Measurements from ENCODE around the gene CNTN4.
"Not testable (repeated sequence)": the region's sequence is repeated elsewhere in the genome, so short reads cannot be mapped to it uniquely, and the experiment has no call there.

The CNTN4 gene

DNA sequence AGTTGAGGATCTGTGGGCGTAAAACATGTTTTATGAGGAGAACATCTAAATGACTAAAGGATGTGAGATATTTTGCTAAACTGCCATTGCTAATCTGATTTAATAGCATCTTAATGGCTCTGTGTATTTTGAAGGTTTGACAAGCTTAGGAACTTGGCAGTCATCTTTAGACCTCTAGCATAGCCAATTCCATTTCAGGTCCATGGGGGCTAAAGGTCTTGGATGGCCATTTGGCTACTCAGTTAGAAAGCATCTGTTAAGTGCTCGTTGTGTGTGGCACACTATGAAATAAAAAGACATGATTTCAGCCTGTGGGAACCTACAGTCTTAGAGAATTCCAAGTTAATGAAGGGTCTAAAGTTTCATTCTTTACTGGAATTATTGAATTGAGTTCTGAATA lies 775.3 kb downstream of the CNTN4 start:
- DNase-seq, result no peak

DNA sequence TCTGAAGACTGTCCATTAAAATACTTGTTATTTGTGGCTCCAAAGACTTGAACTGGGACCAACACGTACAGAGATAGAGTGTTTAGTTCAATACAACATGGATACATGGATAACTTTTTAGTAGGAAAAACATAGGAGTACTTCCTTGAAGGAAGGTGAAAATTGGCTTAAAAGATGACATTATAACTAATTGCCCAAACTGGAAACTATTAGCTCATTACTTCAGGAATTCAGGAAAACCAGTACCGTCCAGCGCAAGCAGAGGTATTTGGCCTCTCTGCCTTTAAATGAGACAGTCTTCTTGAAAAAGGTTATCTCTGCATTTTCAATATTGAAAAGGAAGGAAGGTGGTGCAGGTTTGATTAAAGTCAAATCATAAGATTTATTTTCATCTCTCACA lies 777.0 kb downstream of the CNTN4 start:
- no peak for DNase-seq

DNA sequence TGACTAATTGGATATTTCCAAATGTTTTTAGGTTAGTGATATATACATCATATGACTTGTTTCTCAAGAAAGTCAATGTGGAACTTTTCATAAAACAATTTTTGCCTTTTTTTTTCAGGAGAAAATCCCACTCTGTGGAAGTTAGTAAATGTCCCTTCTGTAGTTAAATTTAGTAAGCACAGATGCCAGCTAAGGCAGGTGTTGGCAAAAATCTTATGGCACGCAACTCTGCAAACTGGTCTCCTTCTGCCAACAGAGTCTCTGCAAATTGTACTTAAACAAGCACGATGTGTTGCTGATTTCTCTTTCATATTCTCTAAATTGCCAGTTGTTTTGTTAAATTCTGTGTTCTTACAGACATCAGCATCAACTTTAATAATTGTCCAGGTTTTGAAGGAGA lies 777.7 kb downstream of the CNTN4 start:
- DNase-seq, result no peak

DNA sequence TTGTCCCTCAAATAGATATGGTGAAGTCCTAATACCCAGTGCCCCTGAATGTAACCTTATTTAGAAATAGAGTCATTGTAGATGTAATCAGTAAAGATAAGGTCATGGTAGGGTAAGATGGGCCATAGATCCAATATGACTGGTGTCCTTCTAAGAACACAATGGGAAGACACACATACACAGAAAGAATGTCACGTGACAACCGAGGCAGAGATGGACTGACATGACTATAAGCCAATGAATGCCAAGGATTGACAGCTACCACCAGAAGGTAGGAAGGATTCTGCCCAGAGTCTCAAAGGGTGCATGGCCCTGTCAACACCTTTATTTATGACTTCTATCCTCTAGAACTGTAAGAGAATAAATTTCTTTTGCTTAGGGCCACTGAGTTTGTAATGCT lies 780.4 kb downstream of the CNTN4 start:
- no peak for DNase-seq

DNA sequence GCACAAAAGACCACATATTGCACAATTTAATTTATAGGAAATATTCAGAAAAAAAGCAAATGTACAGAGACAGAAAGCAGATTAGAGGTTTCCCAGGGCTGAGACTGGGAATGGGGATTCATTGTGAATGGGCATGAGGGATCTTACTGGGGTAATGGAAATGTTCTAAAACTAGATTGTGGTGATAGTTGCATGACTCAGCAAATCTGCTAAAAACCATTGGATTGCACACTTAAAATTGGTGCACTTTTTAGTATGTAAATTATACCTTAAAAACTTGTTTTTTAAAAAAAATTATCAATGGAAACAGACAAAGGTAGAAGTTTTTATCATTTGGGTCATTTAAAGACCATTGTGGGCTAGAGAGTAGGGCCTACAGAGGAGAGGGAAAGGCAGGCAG lies 780.9 kb downstream of the CNTN4 start:
- no peak for DNase-seq

DNA sequence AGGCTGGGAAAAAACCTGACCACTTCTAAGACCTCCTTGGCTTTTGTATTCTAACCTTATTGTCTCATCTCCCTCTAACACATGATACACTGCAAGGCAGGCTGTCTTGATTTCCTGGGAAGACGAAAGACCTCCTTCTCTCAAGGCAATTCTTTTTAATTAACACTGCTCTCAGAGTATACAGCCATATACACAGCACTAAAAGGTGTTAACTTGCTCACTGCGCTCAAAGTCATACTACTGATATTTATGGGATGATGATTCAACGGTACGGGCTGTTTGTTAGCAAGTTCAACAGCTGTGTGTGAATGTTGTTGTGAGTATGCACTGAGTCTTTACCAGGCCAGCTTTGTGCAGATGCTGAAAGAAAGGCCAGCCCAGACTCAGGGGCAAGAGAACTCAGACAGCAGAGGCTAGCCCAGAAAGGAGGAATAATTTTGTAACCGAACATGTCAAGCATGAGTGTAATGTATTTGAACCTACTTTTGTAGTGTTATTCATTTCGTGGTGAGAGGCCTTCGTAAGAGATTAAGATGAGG lies 781.6 kb downstream of the CNTN4 start:
- no peak for DNase-seq

DNA sequence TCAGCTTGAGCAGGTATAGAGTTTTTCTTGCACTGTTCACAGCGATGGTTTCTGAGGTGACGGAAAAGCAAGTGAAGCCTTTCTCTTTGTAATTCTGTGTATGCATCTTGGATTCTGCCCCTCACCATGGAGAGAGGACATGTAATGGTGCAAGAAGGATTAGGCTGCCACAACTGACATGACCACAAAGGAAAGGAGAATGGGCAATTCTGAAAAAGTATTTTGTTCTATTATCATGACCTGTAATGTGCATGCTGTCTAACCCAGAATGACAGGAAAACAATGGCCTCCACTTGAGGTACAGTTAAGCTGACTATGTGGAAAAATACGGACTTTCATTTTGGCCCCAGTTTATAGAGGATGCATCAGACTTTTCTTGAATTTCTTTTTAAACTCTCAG lies 784.6 kb downstream of the CNTN4 start:
- DNase-seq, result no peak

DNA sequence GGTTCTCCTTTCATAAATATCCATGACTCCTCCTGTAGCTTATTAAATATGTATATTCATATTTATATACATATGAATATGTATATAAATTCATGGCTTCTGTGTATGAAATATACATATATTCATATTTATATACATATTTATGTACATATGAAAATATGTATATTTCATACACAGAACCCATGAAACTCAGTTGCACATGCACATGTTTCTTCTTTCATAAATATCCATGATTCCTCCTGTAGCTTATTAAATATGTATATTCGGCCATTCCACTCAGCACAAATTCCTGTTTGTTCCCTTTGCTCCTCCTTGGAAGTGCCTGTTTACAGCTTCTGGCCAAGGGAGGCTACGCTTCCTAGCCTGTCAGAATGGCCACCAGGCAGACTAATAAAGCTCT lies 789.9 kb downstream of the CNTN4 start:
- no peak for DNase-seq

DNA sequence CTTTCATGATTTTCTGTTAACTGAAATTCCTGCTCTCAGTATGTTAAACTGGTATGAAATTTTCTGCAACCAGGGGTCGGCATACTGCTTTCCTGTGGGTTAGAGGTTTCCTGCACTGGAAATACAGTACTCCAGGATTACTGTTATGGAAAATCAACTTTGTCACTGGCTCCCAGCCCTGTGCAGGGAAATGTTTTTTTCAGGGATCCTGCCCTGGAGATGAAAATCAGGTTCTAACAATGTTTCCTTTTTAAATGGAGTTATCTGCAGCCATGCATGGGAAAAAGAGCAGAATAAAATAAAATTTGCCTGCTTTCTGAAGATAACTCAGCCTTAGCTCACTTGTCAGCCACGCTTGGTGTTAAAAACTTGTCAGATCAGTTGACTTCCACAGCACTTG lies 791.1 kb downstream of the CNTN4 start:
- DNase-seq, result no peak

DNA sequence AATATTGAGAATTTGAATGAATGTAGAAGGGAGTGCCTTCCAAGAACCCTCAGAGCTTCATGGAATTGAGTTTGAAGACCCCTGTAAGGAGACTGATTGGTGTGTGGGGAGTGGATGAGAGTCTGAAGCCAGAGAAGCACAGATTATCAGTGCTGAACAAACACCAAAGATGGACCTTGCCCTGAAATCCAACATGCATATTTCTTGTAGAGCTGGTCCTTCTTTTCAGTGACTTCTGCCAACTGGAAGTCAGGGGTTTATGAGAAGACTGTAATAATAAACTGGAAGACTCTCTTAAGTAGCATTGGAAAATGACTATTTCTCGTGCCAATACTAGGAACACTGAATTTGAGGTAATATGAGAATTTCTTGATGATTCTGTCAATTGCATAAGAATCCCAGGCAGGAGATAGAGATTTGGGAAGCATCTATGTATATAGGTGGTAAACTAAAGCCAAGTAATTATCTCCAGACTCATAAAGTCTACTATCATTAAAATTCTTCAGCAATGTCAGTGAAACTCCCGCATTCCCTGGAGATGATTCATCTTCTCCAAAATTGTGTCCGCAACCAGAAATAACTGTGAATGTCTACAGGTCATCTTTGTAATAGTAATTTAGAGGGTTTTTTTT lies 797.8 kb downstream of the CNTN4 start:
- DNase-seq, result no peak

DNA sequence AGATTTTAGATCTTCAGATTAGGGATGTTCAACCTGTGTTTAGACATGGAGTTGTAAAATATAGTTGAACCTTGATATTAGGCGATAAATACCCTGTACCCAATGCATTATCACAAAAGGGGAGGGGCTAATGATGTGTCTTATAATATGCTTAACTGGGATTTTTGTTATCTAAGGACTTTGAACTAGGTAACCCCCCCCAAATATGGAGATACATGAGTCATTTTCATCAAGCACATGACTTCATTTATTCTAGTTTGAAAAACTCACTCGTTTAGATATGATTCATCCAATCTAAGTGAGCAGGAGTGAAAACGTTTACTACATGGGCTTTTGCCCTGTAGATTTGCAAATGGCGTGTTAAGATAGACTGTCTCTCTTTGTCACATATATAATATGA lies 799.2 kb downstream of the CNTN4 start:
- no peak for DNase-seq

DNA sequence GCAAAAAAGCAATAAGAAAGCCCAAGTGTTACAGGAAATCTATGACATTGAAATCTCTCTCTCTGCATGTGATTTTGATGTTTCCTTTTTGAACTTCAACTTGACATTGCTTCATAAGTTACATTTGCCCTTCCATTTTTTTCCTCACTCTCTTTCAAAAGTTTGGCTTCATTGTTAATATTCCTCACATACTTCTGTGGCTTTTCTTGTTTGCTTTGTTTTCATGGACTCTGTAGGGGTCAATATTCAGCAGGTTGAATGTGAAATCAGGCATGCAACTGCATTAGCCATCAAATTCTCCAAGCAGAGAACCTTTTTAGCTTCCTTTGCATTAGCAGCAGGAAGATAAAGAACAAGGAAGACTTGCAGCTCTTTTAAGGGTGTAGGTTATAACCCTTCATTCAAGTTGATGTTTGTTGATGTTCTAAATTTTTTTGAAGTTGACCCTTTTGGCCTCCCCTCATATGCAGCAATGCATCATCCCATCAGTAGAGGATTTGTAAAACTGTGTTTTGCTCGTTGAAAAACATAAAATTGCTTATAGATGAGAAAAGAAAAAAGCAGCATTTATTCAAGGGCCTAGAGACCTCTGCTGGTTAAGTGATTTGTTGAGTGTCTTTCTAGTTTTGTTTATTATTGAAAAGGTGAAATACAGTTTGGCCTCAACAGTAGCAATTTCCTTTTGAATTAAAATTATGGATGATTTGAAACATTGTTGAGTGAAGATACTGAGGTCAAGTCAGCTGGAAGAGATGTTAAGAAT lies 800.1 kb downstream of the CNTN4 start:
- no peak for DNase-seq

DNA sequence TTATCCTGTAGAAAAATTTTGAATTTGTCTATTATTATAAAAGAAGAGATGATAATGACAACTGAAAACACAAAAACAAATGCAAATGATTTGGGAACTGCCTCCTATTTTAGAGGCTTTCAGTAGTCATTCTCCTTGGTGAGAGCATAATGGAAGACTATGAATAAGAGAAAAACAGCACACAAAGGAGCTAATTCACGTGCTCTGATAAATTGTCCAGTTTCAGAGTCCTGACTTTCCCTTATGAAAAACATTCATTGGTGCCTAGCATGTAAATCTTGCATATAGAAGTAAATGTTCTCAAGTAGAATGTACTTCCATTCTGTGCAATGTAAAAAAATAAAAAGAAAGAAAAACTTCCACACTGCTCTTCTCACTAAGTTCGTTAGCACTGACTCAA lies 805.4 kb downstream of the CNTN4 start:
- no peak for DNase-seq

DNA sequence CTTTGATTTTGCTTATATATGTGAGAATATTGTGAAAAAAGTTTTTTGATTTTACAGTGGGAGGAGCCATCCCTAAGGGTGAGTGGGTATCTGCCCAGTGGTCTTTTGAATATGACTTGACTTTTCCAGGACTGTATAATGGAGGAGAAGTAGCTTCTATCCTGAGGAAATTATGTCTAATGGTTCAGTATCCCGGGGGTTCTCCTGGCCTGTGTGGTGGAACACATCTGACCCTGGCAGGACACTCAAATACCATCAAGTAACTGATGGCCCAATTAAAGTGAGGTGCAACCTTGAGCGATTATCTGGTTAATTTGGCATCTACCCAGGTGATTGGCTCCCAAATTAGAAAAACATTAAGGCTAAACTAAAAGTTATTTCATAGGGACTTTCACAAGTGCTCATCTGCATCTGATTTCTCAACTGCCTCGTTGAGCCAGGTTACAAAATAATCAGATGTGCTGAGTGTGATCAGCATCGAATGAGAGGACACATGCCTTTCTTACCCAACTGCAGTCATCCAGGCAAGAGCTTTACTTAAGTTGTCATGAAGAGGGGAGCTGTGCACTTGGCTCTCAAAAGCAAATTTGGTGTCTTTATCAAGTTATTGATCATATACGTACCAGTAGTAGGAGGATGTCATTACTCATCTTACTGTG lies 810.2 kb downstream of the CNTN4 start:
- no peak for DNase-seq

DNA sequence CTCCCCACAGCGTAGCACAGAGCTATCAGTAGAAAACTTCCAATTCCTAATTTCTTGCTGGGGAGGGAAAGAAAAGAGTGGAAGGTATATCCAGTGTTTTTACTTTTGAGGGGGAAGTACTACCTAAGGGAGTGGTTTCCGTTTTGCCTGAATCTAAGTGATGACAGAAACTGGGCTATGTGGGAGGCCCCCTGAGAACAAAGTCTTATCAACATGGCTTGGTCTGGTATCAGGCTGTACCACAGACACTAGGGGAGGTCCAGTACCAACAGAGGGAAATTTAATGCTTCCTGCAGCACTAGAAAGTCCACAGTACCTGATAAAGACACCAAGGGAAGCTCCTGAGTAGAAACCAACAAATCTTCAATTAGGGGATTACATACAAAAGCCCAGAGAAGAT lies 812.3 kb downstream of the CNTN4 start:
- no peak for DNase-seq

DNA sequence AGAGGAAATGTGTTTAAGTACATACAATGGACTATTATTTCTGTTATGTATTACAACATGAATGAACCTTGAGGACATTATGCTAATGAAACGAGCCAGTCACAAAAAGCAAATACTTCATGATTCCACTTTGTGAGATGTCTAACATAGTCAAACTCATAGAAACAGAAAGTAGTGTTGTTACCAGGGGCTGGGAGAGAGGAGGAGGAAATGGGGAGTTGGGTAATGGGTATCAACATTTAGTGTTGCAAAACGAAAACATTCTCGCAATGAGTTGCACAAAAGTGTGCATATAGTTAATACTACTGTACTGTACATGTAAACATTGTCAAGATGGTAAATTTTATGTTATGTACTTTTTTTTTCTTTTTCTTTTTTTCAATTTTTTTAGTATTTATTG lies 817.2 kb downstream of the CNTN4 start:
- DNase-seq, result no peak

DNA sequence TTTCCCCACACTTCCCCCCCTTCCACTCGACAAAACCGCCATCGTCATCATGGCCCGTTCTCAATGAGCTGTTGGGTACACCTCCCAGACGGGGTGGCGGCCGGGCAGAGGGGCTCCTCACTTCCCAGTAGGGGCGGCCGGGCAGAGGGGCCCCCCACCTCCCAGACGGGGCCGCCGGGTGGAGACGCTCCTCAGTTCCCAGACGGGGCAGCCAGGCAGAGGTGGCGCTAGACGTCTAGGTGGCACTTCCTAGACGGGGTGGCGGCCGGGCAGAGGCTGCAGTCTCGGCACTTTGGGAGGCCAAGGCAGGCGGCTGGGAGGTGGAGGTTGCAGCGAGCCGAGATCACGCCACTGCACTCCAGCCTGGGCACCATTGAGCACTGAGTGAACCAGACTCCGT lies 818.0 kb downstream of the CNTN4 start:
- not testable (repeated sequence) for DNase-seq

DNA sequence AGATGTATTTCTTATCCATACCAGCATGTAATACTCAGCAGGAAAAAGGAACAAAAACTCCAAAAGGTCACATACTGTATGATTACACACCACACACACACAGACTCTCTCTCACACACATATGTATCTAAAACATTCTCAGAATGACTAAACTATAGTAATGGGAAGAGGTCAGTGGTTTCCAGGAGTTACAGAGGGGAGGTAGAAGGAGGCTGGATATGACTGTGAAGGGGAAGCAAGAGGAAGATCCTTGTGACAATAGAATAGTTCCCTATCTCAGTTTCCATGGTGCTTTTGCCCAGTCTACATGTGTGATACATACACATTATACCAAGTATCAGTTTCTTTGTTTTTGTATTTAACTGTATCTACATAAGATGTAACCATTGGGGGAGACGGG lies 821.4 kb downstream of the CNTN4 start:
- DNase-seq, result no peak

DNA sequence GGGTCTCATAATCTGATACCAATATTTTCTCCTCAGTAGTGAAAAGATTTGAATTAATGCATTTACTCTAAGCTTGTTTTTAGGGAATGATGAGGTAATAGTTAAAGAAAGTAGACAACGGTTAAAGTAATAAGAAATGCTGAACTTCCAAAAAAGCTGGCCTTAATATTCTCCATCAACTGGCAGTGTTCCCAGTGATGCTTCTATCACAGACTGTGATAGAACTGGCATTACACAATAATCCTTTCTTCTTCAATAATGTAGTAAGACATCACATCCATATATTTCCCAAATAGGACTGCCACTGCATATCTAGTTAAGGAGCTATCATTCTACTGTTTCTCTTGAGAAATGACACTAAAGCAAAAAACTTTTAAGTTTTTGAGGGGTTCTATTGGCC lies 822.8 kb downstream of the CNTN4 start:
- DNase-seq, result no peak

DNA sequence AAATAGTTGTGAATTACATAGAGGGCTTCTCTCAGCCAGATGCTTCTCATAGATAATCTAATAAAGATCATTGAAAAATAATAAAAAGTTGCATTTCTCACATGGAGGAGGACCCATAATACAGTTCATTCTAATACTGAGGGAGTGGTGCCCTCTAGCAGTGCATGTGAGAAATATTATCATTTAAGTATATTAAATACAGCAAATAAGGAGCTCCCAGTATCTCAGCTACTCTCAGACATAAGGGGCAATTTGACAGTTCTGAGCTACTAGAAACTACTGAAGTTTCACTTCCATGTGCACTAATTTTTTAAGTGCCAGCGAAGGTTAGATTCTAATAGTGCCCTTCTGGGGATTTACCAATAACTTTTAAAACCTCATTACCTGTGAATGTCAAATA lies 823.2 kb downstream of the CNTN4 start:
- DNase-seq, result peak in 1 of 2 donors; percentile 3

DNA sequence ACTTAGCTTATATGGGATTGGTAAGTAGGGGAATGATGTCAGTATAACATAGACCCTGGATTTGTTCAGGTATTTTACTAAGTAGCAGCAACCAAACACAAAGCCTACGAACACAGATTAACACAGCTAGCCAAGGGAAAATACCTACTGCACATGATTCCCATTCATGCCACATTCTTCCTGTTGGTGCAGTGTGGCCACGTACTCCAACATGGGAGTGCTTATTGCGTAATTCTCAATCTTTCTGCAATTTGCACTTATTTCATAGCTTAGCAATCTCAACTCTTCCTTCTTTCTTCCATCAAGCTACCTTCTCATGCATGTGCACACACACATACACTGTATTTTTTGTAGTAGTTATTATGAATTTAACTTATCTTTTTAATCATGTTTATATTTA lies 824.7 kb downstream of the CNTN4 start:
- DNase-seq, result no peak

DNA sequence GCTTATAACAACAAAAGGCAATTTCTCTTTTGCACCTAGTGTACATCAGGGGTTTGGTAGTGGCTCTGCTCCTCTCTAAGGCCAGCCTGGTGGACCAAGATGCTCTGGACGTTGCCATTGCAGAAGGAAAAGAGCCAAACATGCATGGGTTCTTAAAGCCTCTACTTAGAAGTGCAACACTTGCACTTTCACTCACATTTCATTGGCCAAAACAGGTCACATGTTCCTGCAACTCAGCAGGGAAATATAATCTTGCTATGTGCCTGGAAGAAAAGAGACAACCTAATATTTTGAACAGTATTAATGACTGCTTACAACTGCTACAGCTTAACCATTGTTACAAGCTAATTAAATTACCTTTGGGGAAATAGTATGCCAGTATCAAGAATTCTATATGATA lies 828.6 kb downstream of the CNTN4 start:
- no peak for DNase-seq

DNA sequence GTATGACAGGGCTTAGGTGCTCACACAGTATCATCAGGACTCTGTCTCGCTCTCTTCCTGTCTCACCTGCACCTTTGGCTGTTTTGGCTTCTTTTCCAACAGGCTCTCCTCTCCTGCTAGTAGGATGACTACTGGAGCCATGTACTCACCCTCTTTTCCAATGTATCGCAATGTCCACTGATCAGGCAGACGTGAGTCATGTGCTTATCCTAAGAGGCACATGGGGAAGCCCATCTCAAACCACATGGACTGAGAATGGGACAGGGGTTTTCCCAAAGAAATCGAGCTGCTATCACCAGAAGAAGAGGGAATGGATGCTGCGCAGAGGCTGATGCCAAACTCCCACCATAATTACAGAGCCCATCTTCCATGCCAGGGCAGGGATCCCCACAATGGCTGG lies 830.9 kb downstream of the CNTN4 start:
- no peak for DNase-seq

DNA sequence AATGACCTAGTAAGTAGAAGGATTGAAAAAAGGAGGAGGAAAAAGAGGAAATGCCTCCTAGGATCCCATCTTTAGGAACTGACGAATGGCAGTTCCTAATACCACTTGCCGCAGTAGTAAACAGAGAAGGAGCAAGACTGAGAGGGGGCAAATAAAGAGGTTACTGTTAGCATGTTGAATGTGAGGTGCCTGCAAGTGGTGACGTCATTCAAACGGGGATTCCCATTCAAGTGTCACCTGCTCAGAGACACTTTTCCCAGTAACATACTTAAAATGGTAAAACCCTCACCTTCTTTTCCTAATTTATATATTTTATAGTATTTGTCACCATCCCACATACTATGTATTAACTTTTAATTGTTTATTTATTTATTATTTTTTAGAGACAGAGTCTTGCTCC lies 832.6 kb downstream of the CNTN4 start:
- no peak for DNase-seq

Measured in CD4-positive, alpha-beta T cell treated with Interleukin-1 beta for 1 hour (primary cell).